H4 (cell line): Measurements from ENCODE around the gene ETS1. TPM values are rescaled to one million over a fixed set of nuclear protein-coding genes. Genes with fewer than 3 reads are reported as not detected.

Experiments
- DNase-seq: peaks from one replicate; pipeline ENCODE4 v3.0.0-alpha.2; 2015; ENCODE audit warnings: low spot score
- total RNA-seq: library from RNA; depleted of rRNA; stranded (reverse); fragments of >200 nt; shearing (Covaris generic); gene quantifications from 2 replicates; pipeline ENCODE4 v1.2.3, GENCODE V29; 2014

The ETS1 gene
- total RNA-seq, 1 experiment from 2014 or later: 27.7 TPM

DNA sequence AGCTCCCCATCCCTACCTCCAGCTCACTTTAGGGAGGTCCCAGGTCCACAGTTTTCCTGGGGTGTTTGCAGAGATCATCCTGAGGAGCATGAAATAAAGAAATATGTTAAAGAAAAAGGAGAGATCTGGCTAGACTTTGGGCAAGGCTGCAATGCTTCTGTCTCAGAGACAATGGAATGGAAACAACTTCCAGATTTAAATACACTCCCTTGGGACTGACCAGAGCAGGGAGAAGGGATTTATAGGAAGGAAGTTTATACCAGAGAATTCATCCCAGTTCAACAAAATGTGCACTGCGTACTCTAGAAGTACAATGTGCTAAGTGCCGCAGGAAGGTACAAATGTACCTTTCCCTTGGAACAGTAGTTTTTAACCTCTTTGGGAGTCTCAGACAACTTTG, 40.4 kb downstream of the ETS1 start:
- DNase-seq: no peak

- peak; percentile 62 for DNase-seq
Observed at GRCh38 chr11:128544471-128545051, 42.8 kb downstream of the ETS1 start.

GRCh38 chr11:128540469-128540868, 46.9 kb downstream of the ETS1 start:
- DNase-seq: no peak

GRCh38 chr11:128536506-128536905, 50.9 kb downstream of the ETS1 start:
- no peak for DNase-seq

GRCh38 chr11:128535468-128536457, 51.6 kb downstream of the ETS1 start:
- DNase-seq: no peak

DNA sequence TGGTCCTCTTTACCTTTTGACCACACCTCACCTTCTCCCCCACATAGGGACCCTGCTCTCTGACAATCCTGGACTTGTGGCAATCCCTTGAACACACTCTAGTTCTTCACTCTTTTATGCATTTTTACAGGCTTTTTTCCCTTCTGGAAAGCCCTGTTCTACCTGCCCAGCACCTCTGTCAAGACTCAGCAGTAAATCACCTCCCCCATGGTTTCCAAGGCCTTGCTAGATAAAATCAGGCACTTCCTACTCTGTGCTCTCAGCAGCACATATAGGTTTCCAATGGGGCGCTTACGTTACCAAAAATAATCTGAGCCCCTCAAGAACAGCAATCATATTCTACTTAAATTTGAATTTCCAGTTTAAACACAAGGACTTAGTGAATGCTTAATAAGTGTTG, 53.9 kb downstream of the ETS1 start:
- no peak for DNase-seq

GRCh38 chr11:128532572-128533091, 54.7 kb downstream of the ETS1 start:
- no peak for DNase-seq

- no peak for DNase-seq
Observed at GRCh38 chr11:128532016-128532571, 55.3 kb downstream of the ETS1 start.

DNA sequence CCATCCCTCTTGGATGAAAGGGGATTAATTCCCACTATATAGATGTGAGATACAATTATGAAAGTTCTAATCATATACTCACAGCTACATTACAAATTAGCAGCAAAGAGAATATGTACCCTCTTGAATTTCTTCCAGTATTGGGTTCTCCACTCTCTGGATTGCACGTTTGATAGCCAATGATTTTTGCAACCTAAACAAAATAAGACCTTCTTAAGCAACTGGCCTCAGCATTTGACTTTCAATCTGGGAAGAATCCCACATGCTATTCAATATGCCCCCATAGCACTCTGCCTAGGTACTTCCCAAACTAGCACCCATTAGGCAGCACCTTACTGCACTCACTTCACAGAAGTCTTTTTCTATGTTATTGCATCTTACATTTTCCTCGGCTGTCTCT, 55.8 kb downstream of the ETS1 start:
- DNase-seq: no peak

DNA sequence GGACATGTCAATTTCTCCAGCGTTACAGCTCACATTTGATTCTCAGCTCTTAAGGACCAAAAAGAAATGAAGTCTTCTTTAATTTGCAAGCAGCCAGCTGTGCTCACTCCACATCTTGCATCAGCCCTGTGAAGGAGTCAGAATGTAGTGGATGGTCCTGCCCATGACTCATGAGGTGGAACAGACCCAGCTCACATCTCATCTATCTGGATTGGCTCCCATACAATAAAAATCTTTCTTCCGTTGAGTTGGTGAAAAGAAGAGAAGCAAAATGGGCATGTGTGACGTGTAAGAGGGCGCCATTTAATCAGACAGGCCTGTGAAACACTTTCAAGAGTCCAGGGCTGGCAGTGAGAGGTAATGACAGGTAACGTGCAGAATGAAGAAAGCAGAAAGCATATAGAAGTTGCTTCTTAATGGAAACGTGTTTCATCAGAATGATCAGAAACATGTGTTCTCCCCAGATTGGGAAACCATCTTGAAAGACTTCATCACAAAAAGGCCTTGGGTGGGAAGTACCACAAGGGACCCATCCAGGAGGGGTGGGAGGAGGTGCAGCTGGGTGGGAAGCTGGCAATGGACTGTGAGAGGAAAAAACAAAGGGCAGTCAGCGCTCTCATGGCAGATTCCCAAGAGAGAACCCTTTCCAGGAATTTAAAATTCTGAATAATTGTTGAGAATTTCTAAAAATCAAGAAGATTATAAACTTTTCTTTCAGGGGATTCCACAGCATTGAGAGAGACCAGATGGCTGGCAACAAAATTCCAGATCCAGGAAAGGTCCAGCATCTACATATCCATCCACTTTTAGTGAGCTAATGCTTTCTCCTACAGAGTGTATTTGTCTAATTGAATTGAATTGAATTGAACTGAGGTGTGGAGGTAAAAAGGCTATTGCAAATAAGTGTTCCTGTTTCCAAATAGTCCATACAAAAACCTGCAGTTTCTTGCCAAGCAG, 57.0 kb downstream of the ETS1 start:
- peak; percentile 86 for DNase-seq

GRCh38 chr11:128528294-128528693, 59.1 kb downstream of the ETS1 start:
- no peak for DNase-seq

GRCh38 chr11:128527046-128527445, 60.3 kb downstream of the ETS1 start:
- no peak for DNase-seq

GRCh38 chr11:128525411-128526243, 61.7 kb downstream of the ETS1 start:
- peak; percentile 63 for DNase-seq

- no peak for DNase-seq
Observed at GRCh38 chr11:128524172-128524571, 63.2 kb downstream of the ETS1 start.

DNA sequence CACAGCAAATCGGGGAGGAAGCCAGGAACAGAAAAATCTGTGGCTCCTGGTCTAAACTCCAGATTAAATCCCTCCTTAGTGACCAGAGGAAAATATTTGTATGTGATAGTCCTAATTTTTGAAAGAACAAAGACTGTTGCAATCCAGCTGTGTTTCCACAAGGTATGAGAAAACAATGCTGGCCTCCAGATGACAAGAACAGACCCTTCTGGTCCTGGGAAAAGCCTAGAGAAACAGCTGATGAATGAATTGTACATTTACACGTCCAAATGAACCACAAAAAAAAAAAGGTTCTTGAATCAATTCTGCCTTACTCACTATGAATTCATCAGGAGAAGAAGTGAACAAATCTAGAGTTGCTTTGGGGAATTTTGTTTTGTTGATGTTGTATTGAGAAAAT, 63.7 kb downstream of the ETS1 start:
- no peak for DNase-seq

DNA sequence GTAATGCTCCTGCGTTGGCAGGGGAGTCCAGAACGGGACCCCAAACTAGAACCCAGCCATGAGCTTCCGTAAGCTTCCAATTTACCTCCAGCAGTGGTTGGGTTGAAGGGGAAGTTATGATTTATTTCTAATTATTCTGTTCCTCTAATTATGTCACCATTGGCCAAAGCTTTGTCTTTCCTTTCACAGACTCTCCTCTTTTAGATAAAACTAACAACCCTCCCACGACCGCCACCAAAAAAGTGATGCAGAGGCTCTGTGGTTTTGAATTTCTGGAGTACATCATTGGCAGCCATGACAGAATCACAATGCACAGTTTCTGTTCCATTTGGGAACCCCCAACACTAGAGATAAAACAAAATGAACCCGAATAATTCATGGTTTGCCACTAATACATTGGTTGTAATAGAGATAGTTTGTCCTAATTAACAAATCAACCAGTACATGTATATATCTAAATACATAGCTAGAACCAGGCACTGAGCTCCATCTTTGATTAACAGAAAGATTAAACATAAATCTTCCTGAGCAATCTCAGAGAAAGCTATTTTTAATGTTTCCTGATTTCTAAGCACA, 64.3 kb downstream of the ETS1 start:
- no peak for DNase-seq

- DNase-seq: peak; percentile 94
Observed at GRCh38 chr11:128522055-128522942, 65.1 kb downstream of the ETS1 start.

DNA sequence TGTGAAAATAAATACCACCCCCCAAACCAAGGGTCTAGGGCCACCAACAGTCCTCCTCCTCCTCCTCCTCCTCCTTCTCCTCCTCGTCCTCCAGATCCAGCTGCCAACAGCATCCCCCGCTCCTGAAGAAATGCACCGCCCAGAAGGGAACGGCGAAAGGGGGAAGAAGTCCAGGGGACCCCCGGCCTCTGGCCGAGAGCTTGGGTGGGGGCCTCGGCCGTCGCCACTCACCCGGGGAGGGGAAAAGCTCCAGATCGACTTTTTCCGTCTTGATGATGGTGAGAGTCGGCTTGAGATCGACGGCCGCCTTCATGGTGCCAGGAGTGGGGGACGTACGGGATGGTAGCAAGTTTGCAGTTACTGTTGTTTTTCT, 65.7 kb downstream of the ETS1 start:
- DNase-seq: no peak
